ENCODE results near the gene LPP. TPM values are rescaled to one million over a fixed set of nuclear protein-coding genes. Genes with fewer than 3 reads are reported as not detected.

Gene LPP
- total and polyA plus RNA-seq, 9 of the 15 experiments (the other 6 are each of a cell fraction or from before 2014, with no cell fraction given): 0.07 to 0.18 TPM; not detected in 7

GRCh38 chr3:188727052-188727451 is 573.1 kb downstream of the LPP start:
- TF ChIP-seq ETS2 (tag; IDR thresholded peaks at IDR 0.05; ENCODE audit: borderline replicate concordance, poor library complexity, severe bottlenecking): no peak
- TF ChIP-seq ERF (CRISPR knock-in tag; IDR thresholded peaks at IDR 0.05): no peak
- TF ChIP-seq FOXJ2 (tag; IDR thresholded peaks at IDR 0.05): no peak
- no peak for TF ChIP-seq NCOA2 (IDR thresholded peaks at IDR 0.05; ENCODE audit: partially characterized antibody in 2 of 2)
- no peak for TF ChIP-seq ZNF717 (CRISPR knock-in tag; IDR thresholded peaks at IDR 0.05)
- TF ChIP-seq CEBPB (tag; IDR thresholded peaks at IDR 0.05): no peak
- TF ChIP-seq BRD9 (IDR thresholded peaks at IDR 0.05; ENCODE audit: low read depth, partially characterized antibody): no peak
- TF ChIP-seq STAT5B (CRISPR knock-in tag; IDR thresholded peaks at IDR 0.05): no peak
- no peak for TF ChIP-seq SRSF1 (IDR thresholded peaks at IDR 0.05; ENCODE audit: low read depth, low read length)
- H3K4me1 ChIP-seq (replicated peaks in 1 of 2; ENCODE audit: control insufficient read depth in 2 of 2, insufficient read depth in 2 of 2, low read length in 2 of 2): no peaks in the 10 kb centered on the region
- BruUV-seq (replicated peaks): no TSS peak
- no peaks in the 10 kb centered on the region for H3K79me2 ChIP-seq (ENCODE audit: control insufficient read depth, insufficient read depth, low read length)
- ATAC-seq (no peak), FAIRE-seq (no peak), DNase-seq (ENCODE audit: extremely low read depth in 1 of 4, low spot score in 3 of 4) (no peak)
- H3K36me3 ChIP-seq (ENCODE audit: control insufficient read depth, insufficient read depth, low read length): no peaks in the 10 kb centered on the region
- no peak overlapping the region for H3K4me3 ChIP-seq
- no peaks in the 10 kb centered on the region for H4K20me1 ChIP-seq (replicated peaks; ENCODE audit: control insufficient read depth, insufficient read depth, low read length)
- no peak overlapping the region for H3K27ac ChIP-seq (ENCODE audit: extremely low read depth, low read depth, low read length)
- H3K27me3 ChIP-seq (ENCODE audit: control insufficient read depth in 2 of 2, insufficient read depth in 2 of 2, low read length in 2 of 2): no peaks in the 10 kb centered on the region
- H3K9ac ChIP-seq (ENCODE audit: insufficient read depth in 1 of 2, low read depth in 2 of 2, low read length in 2 of 2): no peak overlapping the region
- in situ Hi-C loops (cut with MboI): no loop called here
- H3K9me1 ChIP-seq (ENCODE audit: control insufficient read depth, insufficient read depth, low read length): no peaks in the 10 kb centered on the region
- no peaks in the 10 kb centered on the region for H3K9me3 ChIP-seq (replicated peaks; ENCODE audit: control insufficient read depth, insufficient read depth, low read depth, low read length)
- intact Hi-C loops (cut with micrococcal nuclease): no loop called here
- no peak overlapping the region for H2AFZ ChIP-seq (ENCODE audit: low read depth, low read length)
- WGBS (ENCODE audit: insufficient coverage, low coverage, missing lambda C conversion rate): 0% methylated on average over 2 of the region's 2 CpGs
- ChIA-PET CTCF (ENCODE audit: low intra/inter-chr PET ratio) (interaction anchor here (0.7 kb wide), 1 partner anchor 743 kb away, joined by 3 read pairs; no protein-coding TSS in a partner anchor), POLR2A (no interaction called here)
- no peak overlapping the region for H3K4me2 ChIP-seq (ENCODE audit: insufficient read depth, low read length)

Measured in K562 (cell line).